HG03575 (cell line): ENCODE data around the gene EBI3.
"Not testable (repeated sequence)": the region's sequence is repeated elsewhere in the genome, so short reads cannot be mapped to it uniquely, and the experiment has no call there.

Source experiments
- ATAC-seq: cut with Tn5 transposase; IDR thresholded peaks from one replicate; pipeline ENCODE4 v1.9.1; 2021; ENCODE audit not compliant: unreplicated experiment, insufficient number of reproducible peaks, low FRiP score; ENCODE audit errors: extremely low read depth

EBI3 gene

DNA sequence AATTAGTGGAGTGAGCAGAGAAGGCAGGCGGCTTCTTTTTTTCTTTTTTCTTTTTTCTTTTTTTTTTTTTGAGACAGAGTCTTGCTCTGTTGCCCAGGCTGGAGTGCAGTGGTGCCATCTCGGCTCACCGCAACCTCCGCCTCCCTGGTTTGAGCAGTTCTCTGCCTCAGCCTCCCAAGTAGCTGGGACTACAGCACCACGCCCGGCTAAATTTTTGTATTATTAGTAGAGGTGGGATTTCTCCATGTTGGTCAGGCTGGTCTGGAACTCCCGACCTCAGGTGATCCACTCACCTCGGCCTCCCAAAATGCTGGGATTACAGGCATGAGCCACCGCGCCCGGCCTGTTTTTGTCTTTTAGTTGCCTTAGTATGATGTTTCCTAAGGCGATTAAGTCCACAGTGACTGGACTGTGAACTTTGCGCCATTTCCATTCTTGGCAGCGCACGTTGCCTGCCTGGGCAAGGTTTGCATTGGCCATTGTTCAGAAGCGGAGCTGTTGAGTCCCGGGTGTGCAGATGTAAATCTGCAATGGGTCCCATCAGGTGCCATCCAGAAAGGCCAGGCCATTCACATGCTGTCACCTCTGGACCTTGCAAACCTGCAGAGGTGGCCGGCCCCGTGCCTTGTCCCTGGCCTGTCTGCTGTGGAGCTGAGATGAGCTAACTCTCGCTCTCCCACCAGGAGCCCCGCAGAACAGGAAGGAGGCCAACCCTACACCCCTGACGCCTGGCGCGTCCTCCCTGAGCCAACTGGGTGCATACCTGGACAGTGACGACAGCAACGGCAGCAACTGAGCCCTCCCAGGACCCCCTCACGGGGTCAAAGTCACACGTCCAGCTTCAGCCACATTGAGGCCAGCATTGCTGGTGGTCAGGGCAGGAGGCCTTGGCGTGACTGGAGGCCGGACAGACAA, 38.8 kb downstream of the EBI3 start:
- ATAC-seq, result no peak

DNA sequence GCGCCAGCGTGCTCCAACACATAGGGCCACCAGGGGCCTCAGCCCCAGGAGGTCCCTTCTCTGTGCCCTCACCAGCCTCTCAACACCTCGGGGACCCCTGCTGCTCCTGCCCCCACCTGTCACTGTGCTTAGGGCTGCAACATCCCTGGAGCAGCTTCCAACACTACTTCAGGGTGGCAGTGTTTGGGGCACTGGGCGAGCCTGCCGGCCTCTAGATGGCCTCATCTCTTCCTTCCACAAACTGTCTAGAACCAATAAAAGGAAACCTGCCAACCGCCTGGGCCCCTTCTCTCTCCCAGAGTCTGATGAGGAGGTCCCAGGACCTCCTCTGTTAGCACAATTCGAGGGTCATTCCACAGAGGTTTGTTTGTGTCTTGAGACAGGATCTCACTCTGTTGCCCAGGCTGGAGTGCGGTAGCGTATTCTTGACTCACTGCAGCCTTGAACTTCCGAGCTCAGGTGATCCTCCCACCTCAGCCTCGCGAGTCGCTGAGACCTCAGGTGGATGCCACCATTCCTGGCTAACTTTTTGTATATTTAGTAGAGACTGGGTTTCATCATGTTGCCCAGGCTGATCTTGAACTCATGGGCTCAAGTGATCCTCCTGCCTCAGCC, 39.6 kb downstream of the EBI3 start:
- ATAC-seq, result no peak

DNA sequence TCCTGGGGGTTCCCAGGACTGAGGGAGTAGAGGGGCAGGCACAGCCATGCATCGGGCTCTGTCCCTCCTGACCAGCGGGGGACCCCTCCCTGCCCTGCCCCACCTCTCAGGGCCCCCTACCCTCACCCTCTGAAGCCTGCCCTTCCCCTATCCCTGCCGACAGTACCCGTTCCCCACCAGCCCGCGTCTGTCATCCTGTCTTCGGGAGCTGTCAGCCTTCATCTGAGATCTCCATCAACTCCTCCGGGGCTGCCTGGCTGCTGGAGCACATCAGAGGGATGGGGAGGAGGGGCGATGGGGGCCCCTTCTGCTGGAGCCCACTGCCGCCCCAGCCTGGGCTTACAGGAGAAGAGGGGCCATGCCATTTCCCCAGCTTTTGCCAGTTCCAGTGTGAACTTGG, 43.6 kb downstream of the EBI3 start:
- no peak for ATAC-seq

DNA sequence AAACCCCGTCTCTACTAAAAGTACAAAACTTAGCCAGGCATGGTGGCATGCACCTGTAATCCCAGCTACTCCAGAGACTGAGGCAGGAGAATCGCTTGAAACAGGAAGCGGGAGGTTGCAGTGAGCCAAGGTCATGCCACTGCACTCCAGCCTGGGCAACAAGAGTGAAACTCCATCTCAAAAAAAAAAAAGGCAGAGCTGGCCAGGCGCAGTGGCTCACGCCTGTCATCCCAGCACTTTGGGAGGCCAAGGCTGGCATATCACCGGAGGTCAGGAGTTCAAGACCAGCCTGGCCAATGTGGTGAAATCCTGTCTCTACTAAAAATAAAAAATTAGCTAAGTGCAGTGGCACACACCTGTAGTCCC, 45.0 kb downstream of the EBI3 start:
- ATAC-seq, result not testable (repeated sequence)

DNA sequence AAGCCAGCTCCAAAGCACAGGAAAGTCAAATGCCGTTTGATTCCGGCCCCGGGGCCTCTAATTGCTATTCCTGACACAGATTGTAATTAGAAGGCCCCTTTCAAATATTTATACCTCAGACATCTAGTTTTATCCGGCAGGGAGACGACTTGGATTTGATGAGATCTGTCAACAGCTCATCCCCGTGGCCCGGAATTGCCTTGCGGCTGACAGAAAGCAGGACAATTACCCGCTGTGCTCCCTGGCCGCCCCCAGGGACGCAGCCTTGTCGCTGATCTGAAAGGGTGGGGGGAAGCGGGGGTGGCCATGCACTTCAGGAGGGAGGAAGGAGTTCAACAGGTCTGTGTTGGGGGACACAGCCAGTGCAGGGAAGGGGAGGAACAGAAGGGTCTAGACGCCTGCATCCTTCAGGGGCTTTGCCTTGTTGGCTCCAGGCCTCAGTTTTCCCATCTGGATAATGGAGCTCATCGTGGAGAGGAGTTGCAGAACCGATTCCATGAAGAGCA, 47.9 kb downstream of the EBI3 start:
- no peak for ATAC-seq

DNA sequence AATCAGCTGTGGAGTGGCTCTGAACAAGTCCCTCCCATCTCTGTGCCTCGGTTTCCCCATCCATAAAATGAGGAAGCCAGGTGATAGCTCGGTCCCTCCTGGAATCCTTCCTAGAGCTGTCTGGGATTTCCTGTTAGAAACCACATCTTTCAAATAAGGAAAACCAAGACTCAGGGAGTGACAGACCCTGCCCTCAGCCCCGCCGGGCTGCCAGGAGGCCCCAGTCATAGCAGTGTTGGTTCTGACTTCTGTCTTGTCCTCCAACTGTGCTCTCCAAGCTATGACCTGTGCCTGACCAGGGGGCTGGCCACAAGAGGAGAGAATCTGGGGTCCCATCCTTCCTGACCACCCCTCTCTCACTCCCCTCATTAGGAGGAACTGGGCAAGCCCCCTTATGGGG, 48.7 kb downstream of the EBI3 start:
- no peak for ATAC-seq

DNA sequence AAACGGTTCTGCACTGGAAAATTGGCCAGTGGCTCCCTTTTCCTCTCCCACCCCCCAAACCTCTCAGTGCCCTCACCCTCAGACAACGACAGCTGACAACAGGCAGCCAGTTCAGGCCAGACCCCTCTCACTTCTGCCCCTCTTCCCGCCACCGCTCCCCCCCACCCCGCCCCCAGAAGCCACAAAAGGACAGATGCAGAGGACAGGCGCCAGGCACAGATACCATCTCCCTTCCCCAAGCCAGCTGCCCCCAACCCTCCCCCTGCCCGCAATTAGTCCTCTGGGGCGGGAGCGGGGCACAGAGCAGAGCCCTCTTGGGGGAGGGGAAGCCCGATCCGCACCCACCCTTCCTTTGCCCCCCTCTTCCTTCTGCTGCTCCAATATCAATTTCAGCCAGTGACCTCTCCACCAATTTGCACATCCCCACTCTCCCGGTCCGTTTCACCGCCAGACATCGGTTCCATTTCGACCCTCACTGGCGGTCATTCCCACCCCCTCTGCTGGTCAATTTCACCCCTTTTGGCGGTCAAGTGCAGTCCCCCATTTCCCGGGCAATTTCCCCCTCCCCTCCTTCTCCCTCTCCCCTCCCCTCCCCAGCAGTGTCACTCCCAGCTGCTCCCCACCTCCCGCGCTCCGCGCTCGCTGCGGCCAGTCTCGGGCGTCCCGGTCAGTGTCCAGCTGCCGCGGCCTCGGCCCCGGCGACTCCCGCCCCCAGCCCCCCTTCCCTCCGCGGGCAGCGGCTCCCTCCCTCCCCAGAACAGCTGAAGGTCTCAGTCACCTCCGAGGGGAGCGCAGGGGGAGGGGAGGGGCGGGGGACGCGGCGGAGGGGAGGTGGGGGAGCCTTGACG, 49.3 kb downstream of the EBI3 start, which contains the start of gene SHD:
Gene SHD (plus strand): TSS at position 848 of the 848 bp plus-strand sequence. CDS start 798 bp downstream, outside the sequence.
- no peak for ATAC-seq

DNA sequence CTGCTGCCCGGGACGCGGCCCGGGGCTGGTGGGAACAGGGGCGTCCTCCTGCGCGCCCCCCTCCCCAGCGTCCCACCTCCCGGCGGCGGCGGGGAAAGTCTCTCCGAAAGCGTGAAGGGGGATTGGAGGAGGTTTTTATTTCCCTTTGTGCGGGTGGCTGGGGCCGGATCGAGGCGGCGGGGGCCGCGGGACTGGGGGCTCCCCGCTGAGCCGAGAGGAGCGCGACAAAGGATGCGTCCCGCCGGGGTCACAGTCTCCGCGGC, 49.9 kb downstream of the EBI3 start:
- ATAC-seq, result no peak

DNA sequence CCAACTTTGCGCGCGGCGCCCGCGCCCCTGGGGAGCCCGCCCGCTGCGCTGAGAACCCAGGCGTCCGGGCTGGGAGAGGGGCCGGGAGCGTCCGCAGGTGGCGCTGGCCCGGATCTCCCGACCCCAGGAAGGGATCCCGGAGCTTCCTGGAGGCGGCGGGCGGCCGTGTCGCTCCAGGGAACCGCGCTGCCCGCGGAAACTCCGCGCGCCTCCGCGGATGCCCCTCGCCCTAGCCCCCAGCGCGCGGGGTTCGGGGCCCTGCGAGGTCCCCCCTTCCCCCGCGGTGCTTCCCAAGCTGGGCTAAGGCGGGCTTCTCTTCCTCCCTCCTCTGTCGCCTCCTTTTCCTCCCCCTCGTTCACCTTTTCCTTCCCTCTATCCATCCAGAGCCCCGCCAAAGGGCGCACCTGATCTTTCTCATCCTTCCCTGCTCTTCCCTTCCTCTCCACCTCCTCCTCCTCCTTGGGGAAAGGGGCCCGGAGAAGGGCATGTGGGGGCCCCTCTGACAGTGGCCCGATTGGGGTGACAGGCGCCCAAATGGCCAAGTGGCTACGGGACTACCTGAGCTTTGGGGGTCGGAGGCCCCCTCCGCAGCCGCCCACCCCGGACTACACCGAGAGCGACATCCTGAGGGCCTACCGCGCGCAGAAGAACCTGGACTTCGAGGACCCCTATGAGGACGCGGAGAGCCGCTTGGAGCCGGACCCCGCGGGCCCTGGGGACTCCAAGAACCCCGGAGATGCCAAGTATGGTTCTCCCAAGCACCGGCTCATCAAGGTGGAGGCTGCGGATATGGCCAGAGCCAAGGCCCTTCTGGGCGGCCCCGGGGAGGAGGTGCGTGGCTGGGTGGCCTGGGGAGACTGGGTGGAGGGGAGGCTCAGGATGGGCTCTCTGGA, 50.5 kb downstream of the EBI3 start:
- ATAC-seq, result no peak

DNA sequence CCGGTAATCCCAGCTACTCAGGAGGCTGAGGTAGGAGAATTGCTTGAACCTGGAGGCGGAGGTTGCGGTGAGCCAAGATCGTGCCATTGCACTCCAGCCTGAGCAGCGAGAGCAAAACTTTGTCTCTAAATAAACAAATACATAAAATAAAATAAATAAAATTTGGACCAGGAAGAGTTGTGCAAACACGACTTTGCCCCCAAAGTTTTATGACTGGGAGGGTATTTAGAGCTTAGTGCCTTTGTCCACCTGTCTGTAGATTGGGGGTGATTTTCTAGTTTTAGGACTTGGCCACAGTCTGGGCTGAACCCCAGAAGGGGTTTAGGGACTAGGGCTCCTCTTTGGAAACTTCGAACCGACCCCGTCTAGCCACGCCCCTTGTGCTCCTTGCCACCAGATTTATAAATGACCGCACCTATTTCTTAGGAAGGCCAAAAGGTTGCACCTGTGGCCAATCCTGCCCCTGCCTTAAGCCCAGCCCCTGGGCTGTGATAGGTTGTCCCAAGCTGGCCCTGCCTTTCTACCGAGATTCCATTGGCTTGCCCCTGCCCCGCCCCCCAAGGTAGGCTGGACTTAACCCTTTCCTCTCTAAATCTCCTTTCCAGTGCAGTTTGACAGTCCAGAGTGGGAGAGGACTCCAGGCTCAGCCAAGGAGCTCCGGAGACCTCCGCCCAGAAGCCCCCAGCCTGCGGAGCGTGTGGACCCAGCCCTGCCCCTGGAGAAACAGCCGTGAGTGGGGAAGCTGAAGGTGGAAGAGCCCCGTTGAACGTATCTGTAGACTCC, 55.0 kb downstream of the EBI3 start:
- no peak for ATAC-seq

DNA sequence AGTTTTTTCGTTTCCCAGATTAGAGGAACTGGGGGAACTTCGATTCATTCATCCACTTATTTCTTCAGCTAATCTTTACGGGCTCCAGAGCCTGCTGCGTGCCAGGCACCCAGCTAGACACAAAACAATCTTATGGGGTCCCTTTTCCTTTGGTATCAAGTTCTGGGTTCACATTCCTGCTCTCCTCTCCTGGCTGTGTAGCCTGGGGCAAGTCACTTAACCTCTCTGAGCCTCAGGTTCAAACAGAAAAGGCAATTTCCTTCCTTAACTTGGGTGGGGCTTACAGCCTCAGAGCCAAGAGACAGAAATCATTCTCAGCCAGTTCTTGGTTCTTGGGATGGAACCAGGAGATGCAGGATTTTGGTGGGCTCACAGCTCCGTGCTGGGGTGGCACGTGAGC, 55.7 kb downstream of the EBI3 start:
- no peak for ATAC-seq

DNA sequence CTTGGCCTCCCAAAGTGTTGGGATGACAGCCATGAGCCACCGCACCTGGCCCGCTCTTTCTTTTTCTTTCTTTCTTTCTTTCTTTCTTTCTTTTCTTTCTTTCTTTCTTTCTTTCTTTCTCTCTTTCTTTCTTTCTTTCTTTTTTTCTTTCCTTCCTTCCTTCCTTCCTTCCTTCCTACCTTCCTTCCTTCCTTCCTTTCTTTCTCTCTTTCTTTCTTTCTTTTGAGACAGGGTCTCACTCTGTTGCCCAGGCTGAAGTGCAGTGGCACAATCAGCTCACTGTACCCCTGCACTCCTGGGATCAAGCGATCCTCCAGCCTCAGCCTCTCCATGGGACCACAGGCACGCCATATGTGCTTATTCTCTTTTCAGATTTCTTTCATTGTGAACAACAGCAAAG, 56.8 kb downstream of the EBI3 start:
- ATAC-seq, result not testable (repeated sequence)
